ENCODE measurements around the gene TMEM18. TPM values are rescaled to one million over a fixed set of nuclear protein-coding genes. Genes with fewer than 3 reads are reported as not detected.

TMEM18 gene
- total RNA-seq, 1 experiment from 2014 or later = 33.5 TPM

- BruUV-seq (replicated peaks) = no TSS peak
- Histone ChIP-seq H3K4me1 (ENCODE audit: control insufficient read depth in 1 of 2, insufficient read depth in 2 of 2, low read length in 2 of 2) (peaks cover 2 to 8% of the 10 kb centered on the region in 2 experiments), H3K79me2 (ENCODE audit: insufficient read depth, low read length) (no peaks in the 10 kb centered on the region), H3K36me3 (ENCODE audit: control insufficient read depth in 1 of 2, insufficient read depth in 2 of 2, low read length in 2 of 2) (no peaks in the 10 kb centered on the region), H4K20me1 (ENCODE audit: insufficient read depth) (no peaks in the 10 kb centered on the region), H3K27ac (ENCODE audit: low read depth, low read length) (no peak overlapping the region), H2AFZ (ENCODE audit: low read depth, low read length, poor library complexity, severe bottlenecking) (no peak overlapping the region), H3K4me2 (ENCODE audit: low read length) (no peak overlapping the region), H3K9ac (ENCODE audit: low read length) (no peak overlapping the region), H3K4me3 (replicated peaks in 1 of 2; ENCODE audit: low read depth in 1 of 2, low read length in 2 of 2) (no peak overlapping the region), H3K27me3 (ENCODE audit: insufficient read depth, low read length) (no peaks in the 10 kb centered on the region), H3K9me3 (ENCODE audit: control insufficient read depth in 1 of 2, insufficient read depth in 1 of 2, low read depth in 1 of 2, low read length in 2 of 2) (no peaks in the 10 kb centered on the region), H3K9me2 (ENCODE audit: insufficient read depth) (no peaks in the 10 kb centered on the region)
- intact Hi-C loops (cut with micrococcal nuclease) = no loop called here
- TF ChIP-seq ZBTB33 (IDR thresholded peaks at IDR 0.05; ENCODE audit: extremely low read depth, insufficient replicate concordance, low read length) (no peak), SRF (IDR thresholded peaks at IDR 0.05; ENCODE audit: low read depth) (no peak), YY1 (IDR thresholded peaks at IDR 0.05; ENCODE audit: extremely low read depth, insufficient replicate concordance, low read depth, low read length) (no peak)
- ATAC-seq = no peak
- no peak for DNase-seq (ENCODE audit: low read depth, low spot score)
- RAD21 ChIA-PET (ENCODE audit: low non-redundant PET in 1 of 2, low total read pairs in 2 of 2, uncharacterized antibody in 2 of 2, unreplicated experiment in 2 of 2) = no interaction called here
- POLR2A ChIA-PET = no interaction called here
- CTCF ChIA-PET = no interaction called here
Measured at GRCh38 chr2:691821-692761, 14.9 kb upstream of the TMEM18 start.

GRCh38 chr2:690799-691198, 13.6 kb upstream of the TMEM18 start:
- CTCF ChIA-PET = no interaction called here

More at GRCh38 chr2:690799-691198, 13.6 kb upstream of the TMEM18 start:
- no TSS peak for BruUV-seq (replicated peaks)
- TF ChIP-seq MAX (IDR thresholded peaks at IDR 0.05) (no peak), SRF (IDR thresholded peaks at IDR 0.05; ENCODE audit: low read depth) (no peak), POLR2AphosphoS5 (IDR thresholded peaks at IDR 0.05; ENCODE audit: low read depth, low read length) (no peak), EZH2phosphoT487 (IDR thresholded peaks at IDR 0.05; ENCODE audit: borderline replicate concordance) (no peak), ATF3 (IDR thresholded peaks at IDR 0.05) (no peak), RAD21 (IDR thresholded peaks at IDR 0.05; ENCODE audit: low read depth) (no peak), TCF7L2 (IDR thresholded peaks at IDR 0.05; ENCODE audit: borderline replicate concordance, extremely low read depth, insufficient read depth, insufficient read length) (no peak), ZBTB33 (IDR thresholded peaks at IDR 0.05; ENCODE audit: extremely low read depth, insufficient replicate concordance, low read length) (no peak)
- DNase-seq (ENCODE audit: low read depth, low spot score) (no peak), ATAC-seq (no peak)
- Histone ChIP-seq H3K9me3 (ENCODE audit: control insufficient read depth in 1 of 2, insufficient read depth in 1 of 2, low read depth in 1 of 2, low read length in 2 of 2) (peaks cover 0 to under 1% of the 10 kb centered on the region in 2 experiments; a peak in 1 of 4 replicates), H4K20me1 (ENCODE audit: insufficient read depth) (no peaks in the 10 kb centered on the region), H3K27ac (ENCODE audit: low read depth, low read length) (no peak overlapping the region), H3K9ac (ENCODE audit: low read length) (no peak overlapping the region), H3K4me1 (ENCODE audit: control insufficient read depth in 1 of 2, insufficient read depth in 2 of 2, low read length in 2 of 2) (no peaks in the 10 kb centered on the region; a peak in 1 of 4 replicates), H3K9me2 (ENCODE audit: insufficient read depth) (no peaks in the 10 kb centered on the region), H3K4me2 (ENCODE audit: low read length) (no peak overlapping the region), H3K36me3 (ENCODE audit: control insufficient read depth in 1 of 2, insufficient read depth in 2 of 2, low read length in 2 of 2) (no peaks in the 10 kb centered on the region), H3K79me2 (ENCODE audit: insufficient read depth, low read length) (no peaks in the 10 kb centered on the region), H2AFZ (ENCODE audit: low read depth, low read length, poor library complexity, severe bottlenecking) (no peak overlapping the region), H3K4me3 (replicated peaks in 1 of 2; ENCODE audit: low read depth in 1 of 2, low read length in 2 of 2) (no peak overlapping the region), H3K27me3 (ENCODE audit: insufficient read depth, low read length) (no peaks in the 10 kb centered on the region)
- POLR2A ChIA-PET = no interaction called here
- intact Hi-C loops (cut with micrococcal nuclease) = no loop called here
- RAD21 ChIA-PET (ENCODE audit: low non-redundant PET in 1 of 2, low total read pairs in 2 of 2, uncharacterized antibody in 2 of 2, unreplicated experiment in 2 of 2) = no interaction called here

Measured in HCT116 (cell line).